GM23338 (cell line): ENCODE results near the gene FOXP4. TPM values are rescaled to one million over a fixed set of nuclear protein-coding genes. Genes with fewer than 3 reads are reported as not detected.
A peak's percentile ranks its signal among the peaks of the same experiment; 100 is the strongest.

Experiments used
- ATAC-seq: fragments of 200-7000 bp; cut with Tn5 transposase; 3 replicates; pipeline ENCODE4 v1.9.1; 2020
- DNase-seq: peaks from one replicate; pipeline ENCODE4 v3.0.0-alpha.2; 2015; ENCODE audit warnings: low spot score
- H2AFZ ChIP-seq: fragments of 200-600 bp; sonication (generic); 2 replicates; pipeline ENCODE4 v1.8.0; 2016; ENCODE audit warnings: antibody characterized with exemption, mild to moderate bottlenecking, moderate library complexity
- H3F3A ChIP-seq: fragments of 200-600 bp; sonication (generic); replicated peaks from 2 replicates; pipeline ENCODE4 v1.8.0; 2017; ENCODE audit warnings: antibody characterized with exemption, mixed run types, low read depth
- H3K27ac ChIP-seq: fragments of 200-600 bp; sonication (generic); 2 replicates; pipeline ENCODE4 v1.6.1; 2016; ENCODE audit warnings: low read depth
- H3K27me3 ChIP-seq: fragments of 200-600 bp; sonication (generic); 2 replicates; pipeline ENCODE4 v1.8.0; 2016; ENCODE audit warnings: mild to moderate bottlenecking, mixed run types, moderate library complexity; ENCODE audit not compliant: insufficient read depth
- H3K36me3 ChIP-seq: fragments of 200-600 bp; sonication (generic); 2 replicates; pipeline ENCODE4 v1.8.0; 2016; ENCODE audit warnings: mild to moderate bottlenecking; ENCODE audit not compliant: insufficient read depth
- H3K4me1 ChIP-seq: fragments of 200-600 bp; sonication (generic); 2 replicates; pipeline ENCODE4 v1.8.0; 2016; ENCODE audit warnings: mild to moderate bottlenecking, moderate library complexity; ENCODE audit not compliant: insufficient read depth
- H3K4me2 ChIP-seq: fragments of 200-600 bp; sonication (generic); 2 replicates; pipeline ENCODE4 v1.7.1; 2017; ENCODE audit warnings: mixed run types
- H3K4me3 ChIP-seq: fragments of 200-600 bp; sonication (generic); 2 replicates; pipeline ENCODE4 v1.6.1; 2016; ENCODE audit warnings: mixed run types
- H3K79me2 ChIP-seq: fragments of 200-600 bp; sonication (generic); replicated peaks from 2 replicates; pipeline ENCODE4 v1.8.0; 2017; ENCODE audit warnings: mild to moderate bottlenecking; ENCODE audit not compliant: insufficient read depth
- H3K9me2 ChIP-seq: fragments of 200-600 bp; sonication (generic); 2 replicates; pipeline ENCODE4 v1.8.0; 2017; ENCODE audit not compliant: insufficient read depth
- H4K20me1 ChIP-seq: fragments of 200-600 bp; sonication (generic); replicated peaks from 2 replicates; pipeline ENCODE4 v1.8.0; 2017; ENCODE audit warnings: mild to moderate bottlenecking; ENCODE audit not compliant: insufficient read depth
- H3K27ac Mint-ChIP-seq: 2 replicates; pipeline ENCODE4 v1.8.0; 2020; ENCODE audit warnings: inconsistent platforms, mild to moderate bottlenecking, moderate library complexity, mixed read lengths
- H3K27me3 Mint-ChIP-seq: 3 replicates; pipeline ENCODE4 v1.8.0; 2022; ENCODE audit warnings: low read depth, mild to moderate bottlenecking, moderate library complexity, mixed read lengths, inconsistent platforms; ENCODE audit not compliant: insufficient read depth, poor library complexity
- H3K36me3 Mint-ChIP-seq: 3 replicates; pipeline ENCODE4 v1.8.0; 2021; ENCODE audit warnings: low read depth, mild to moderate bottlenecking, inconsistent platforms, moderate library complexity, mixed read lengths
- H3K4me1 Mint-ChIP-seq: 3 replicates; pipeline ENCODE4 v1.8.0; 2020; ENCODE audit warnings: mild to moderate bottlenecking, inconsistent platforms, mixed read lengths
- H3K4me3 Mint-ChIP-seq: 3 replicates; pipeline ENCODE4 v1.8.0; 2021; ENCODE audit warnings: moderate library complexity, mild to moderate bottlenecking, inconsistent platforms, mixed read lengths
- H3K9me3 Mint-ChIP-seq: 3 replicates; pipeline ENCODE4 v1.8.0; 2020; ENCODE audit warnings: moderate library complexity, mild to moderate bottlenecking, inconsistent platforms, mixed read lengths
- CREB1 ChIP-seq: fragments of 250-450 bp; sonication (Bioruptor Pico); IDR thresholded peaks from 2 replicates; pipeline ENCODE4 v1.5.0; 2020; ENCODE audit warnings: low read depth, mild to moderate bottlenecking, moderate library complexity
- STAT1 ChIP-seq: IDR thresholded peaks from one replicate; pipeline ENCODE4 v1.6.1; 2016; ENCODE audit warnings: antibody characterized with exemption; ENCODE audit not compliant: unreplicated experiment
- ZNF114 ChIP-seq: fragments of 250-450 bp; sonication (Bioruptor Pico); IDR thresholded peaks from 2 replicates; pipeline ENCODE4 v1.5.0; 2020; ENCODE audit warnings: mild to moderate bottlenecking, moderate library complexity
- polyA plus RNA-seq: library from polyadenylated mRNA; unstranded; fragments of >200 nt; fragmentation: Nextera tagmentation; extraction: Ambion mirVana; gene quantifications from 2 replicates; pipeline ENCODE4 v1.2.1, GENCODE V29; 2016
- total RNA-seq: library from RNA; depleted of rRNA; stranded (reverse); fragments of >200 nt; shearing (Covaris generic); gene quantifications from 2 replicates; pipeline ENCODE4 v1.2.3, GENCODE V29; 2014
- TF ChIP-seq, protein P1 (sequence below): fragments of 250-450 bp; sonication (Bioruptor Pico); IDR thresholded peaks from 2 replicates; pipeline ENCODE4 v1.5.0; 2020; ENCODE audit warnings: mild to moderate bottlenecking, moderate library complexity
- TF ChIP-seq, protein P2 (sequence below), 2 experiments: fragments of 200-600 bp in 1 of 2; sonication (generic) in 1 of 2; conservative IDR thresholded peaks; 2 replicates each; pipeline versions ENCODE4 v1.5.1 to v1.6.1; 2016 to 2017; ENCODE audit warnings: antibody characterized with exemption in 2 of 2, low read depth in 2 of 2, mild to moderate bottlenecking in 2 of 2, moderate library complexity in 1 of 2

Gene FOXP4
- total and polyA plus RNA-seq, 2 experiments from 2014 or later: 5.1 to 13.5 TPM

DNA sequence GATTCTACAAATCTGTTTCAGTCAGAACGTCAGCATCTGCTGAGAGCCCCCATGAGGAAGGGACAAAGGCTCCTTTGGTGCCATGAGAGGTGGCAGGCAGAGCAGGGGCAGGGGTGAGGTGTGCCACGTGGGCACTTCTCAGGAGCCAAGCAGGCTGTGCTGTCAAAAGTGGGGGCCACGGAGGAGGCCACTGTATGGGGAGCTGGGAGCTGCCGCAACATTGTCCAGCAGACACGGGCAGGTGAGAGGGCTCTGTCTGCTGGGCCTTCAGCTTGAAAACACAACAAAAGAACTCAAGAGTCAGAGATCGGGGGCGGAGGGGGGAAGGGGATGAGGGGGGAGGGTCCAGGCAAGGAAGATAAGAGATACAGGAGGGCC is 21.6 kb upstream of the FOXP4 start (continued):
- TF ChIP-seq, protein P1, sequence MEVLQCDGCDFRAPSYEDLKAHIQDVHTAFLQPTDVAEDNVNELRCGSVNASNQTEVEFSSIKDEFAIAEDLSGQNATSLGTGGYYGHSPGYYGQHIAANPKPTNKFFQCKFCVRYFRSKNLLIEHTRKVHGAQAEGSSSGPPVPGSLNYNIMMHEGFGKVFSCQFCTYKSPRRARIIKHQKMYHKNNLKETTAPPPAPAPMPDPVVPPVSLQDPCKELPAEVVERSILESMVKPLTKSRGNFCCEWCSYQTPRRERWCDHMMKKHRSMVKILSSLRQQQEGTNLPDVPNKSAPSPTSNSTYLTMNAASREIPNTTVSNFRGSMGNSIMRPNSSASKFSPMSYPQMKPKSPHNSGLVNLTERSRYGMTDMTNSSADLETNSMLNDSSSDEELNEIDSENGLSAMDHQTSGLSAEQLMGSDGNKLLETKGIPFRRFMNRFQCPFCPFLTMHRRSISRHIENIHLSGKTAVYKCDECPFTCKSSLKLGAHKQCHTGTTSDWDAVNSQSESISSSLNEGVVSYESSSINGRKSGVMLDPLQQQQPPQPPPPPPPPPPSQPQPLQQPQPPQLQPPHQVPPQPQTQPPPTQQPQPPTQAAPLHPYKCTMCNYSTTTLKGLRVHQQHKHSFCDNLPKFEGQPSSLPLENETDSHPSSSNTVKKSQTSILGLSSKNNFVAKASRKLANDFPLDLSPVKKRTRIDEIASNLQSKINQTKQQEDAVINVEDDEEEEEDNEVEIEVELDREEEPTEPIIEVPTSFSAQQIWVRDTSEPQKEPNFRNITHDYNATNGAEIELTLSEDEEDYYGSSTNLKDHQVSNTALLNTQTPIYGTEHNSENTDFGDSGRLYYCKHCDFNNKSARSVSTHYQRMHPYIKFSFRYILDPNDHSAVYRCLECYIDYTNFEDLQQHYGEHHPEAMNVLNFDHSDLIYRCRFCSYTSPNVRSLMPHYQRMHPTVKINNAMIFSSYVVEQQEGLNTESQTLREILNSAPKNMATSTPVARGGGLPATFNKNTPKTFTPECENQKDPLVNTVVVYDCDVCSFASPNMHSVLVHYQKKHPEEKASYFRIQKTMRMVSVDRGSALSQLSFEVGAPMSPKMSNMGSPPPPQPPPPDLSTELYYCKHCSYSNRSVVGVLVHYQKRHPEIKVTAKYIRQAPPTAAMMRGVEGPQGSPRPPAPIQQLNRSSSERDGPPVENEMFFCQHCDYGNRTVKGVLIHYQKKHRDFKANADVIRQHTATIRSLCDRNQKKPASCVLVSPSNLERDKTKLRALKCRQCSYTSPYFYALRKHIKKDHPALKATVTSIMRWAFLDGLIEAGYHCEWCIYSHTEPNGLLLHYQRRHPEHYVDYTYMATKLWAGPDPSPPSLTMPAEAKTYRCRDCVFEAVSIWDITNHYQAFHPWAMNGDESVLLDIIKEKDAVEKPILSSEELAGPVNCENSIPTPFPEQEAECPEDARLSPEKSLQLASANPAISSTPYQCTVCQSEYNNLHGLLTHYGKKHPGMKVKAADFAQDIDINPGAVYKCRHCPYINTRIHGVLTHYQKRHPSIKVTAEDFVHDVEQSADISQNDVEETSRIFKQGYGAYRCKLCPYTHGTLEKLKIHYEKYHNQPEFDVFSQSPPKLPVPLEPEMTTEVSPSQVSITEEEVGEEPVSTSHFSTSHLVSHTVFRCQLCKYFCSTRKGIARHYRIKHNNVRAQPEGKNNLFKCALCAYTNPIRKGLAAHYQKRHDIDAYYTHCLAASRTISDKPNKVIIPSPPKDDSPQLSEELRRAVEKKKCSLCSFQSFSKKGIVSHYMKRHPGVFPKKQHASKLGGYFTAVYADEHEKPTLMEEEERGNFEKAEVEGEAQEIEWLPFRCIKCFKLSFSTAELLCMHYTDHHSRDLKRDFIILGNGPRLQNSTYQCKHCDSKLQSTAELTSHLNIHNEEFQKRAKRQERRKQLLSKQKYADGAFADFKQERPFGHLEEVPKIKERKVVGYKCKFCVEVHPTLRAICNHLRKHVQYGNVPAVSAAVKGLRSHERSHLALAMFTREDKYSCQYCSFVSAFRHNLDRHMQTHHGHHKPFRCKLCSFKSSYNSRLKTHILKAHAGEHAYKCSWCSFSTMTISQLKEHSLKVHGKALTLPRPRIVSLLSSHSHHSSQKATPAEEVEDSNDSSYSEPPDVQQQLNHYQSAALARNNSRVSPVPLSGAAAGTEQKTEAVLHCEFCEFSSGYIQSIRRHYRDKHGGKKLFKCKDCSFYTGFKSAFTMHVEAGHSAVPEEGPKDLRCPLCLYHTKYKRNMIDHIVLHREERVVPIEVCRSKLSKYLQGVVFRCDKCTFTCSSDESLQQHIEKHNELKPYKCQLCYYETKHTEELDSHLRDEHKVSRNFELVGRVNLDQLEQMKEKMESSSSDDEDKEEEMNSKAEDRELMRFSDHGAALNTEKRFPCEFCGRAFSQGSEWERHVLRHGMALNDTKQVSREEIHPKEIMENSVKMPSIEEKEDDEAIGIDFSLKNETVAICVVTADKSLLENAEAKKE (CRISPR knock-in tag): no peak
- TF ChIP-seq STAT1: no peak
- no peak for TF ChIP-seq ZNF114 (CRISPR knock-in tag)

DNA sequence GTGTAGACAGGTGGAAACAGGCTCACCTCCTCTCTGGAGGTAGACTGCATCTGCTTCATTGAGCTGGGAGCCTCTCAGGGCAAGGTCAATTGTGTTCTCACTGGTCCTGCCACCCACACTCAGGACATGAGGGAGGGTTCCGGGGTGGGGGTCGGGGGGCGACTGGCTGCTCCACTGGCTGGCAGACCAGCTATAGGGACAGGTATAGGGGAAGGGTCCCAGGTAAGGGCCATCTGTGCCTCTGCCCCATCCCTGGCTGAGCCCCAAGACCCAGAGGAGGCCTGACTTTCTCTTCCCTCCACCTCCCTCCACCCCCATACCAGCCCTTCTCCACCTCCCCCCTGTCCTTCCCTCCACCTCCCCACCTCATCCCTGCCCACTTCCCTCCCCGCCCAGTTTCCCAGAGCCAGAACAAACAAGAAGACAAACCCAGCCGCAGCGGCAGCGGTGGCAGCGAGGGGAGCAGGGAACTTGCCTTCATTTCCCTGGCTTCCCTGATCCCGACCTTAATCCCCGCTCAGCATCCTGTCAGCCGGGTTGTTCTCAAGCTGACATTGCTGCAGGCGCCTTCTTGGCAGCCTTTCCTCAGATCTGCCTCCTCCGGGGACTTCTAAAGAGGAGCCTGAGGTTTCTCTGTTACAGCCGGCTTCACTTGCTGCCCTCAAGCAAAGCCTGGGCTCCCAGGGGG is 18.3 kb upstream of the FOXP4 start:
- H3F3A ChIP-seq: 0 out of 2 replicates have a peak, but pooled peaks cover 3% of the 10 kb centered on the region
- TF ChIP-seq CREB1: no peak
- TF ChIP-seq, protein P2, sequence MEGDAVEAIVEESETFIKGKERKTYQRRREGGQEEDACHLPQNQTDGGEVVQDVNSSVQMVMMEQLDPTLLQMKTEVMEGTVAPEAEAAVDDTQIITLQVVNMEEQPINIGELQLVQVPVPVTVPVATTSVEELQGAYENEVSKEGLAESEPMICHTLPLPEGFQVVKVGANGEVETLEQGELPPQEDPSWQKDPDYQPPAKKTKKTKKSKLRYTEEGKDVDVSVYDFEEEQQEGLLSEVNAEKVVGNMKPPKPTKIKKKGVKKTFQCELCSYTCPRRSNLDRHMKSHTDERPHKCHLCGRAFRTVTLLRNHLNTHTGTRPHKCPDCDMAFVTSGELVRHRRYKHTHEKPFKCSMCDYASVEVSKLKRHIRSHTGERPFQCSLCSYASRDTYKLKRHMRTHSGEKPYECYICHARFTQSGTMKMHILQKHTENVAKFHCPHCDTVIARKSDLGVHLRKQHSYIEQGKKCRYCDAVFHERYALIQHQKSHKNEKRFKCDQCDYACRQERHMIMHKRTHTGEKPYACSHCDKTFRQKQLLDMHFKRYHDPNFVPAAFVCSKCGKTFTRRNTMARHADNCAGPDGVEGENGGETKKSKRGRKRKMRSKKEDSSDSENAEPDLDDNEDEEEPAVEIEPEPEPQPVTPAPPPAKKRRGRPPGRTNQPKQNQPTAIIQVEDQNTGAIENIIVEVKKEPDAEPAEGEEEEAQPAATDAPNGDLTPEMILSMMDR (conservative IDR thresholded peaks at IDR 0.05; ENCODE audit: low read depth in 2 of 2): no peak
- peak overlapping the region; percentile 80 for H2AFZ ChIP-seq
- Mint-ChIP-seq H3K4me3 (no peak overlapping the region; the same call in 2 of the 3 replicates), H3K27ac (no peak overlapping the region), H3K36me3 (no peaks in the 10 kb centered on the region), H3K4me1 (peaks cover 37% of the 10 kb centered on the region), H3K27me3 (peaks cover 16% of the 10 kb centered on the region), H3K9me3 (no peaks in the 10 kb centered on the region)
- H3K79me2 ChIP-seq: no peaks in the 10 kb centered on the region
- peak overlapping the region; percentile 55; the same call in 1 of the 2 replicates for H3K4me2 ChIP-seq
- peak; percentile 41 for DNase-seq
- no peaks in the 10 kb centered on the region for H3K9me2 ChIP-seq
- peaks cover 27% of the 10 kb centered on the region for H3K4me1 ChIP-seq
- H3K27me3 ChIP-seq: peaks cover 18% of the 10 kb centered on the region
- no peaks in the 10 kb centered on the region for H3K36me3 ChIP-seq
- no peak overlapping the region for H3K4me3 ChIP-seq
- no peaks in the 10 kb centered on the region for H4K20me1 ChIP-seq
- peak; percentile 45 for ATAC-seq
- H3K27ac ChIP-seq: no peak overlapping the region
